HG02943 (cell line): Measurements from ENCODE around the gene MEIS3.
"Not testable (repeated sequence)": the region's sequence is repeated elsewhere in the genome, so short reads cannot be mapped to it uniquely, and the experiment has no call there.

Source experiments
- ATAC-seq: cut with Tn5 transposase; IDR thresholded peaks from one replicate; pipeline ENCODE4 v1.9.1; 2021; ENCODE audit warnings: mild to moderate bottlenecking, low read depth, moderate library complexity; ENCODE audit not compliant: unreplicated experiment

The MEIS3 gene

DNA sequence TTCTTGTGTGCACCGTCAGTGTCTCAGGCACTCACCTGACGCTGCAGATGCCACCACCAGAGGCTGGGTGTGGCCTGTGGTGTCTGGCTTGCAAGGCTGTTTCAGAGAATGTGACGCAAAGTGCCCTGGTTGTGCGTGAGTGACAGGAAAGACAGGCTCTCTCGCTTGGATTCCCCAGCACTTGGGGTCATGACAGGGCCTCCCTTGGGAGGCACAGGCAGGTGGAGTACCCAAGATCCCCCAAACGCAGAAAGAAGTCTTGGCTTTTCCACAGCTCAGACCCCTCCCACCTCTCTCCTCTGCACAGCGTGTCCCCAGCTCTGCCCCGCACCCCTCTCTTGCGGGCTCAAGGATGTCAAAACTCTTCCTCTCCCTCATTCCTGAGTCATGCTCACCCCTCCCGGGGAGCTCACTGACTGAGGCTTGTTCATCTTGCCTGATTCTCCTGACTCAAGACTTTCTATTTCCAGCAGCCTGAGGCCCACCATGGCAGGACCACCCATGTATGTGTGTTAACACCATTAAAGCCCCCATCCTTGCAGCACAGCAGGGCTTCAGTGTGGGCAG is 49.2 kb downstream of the MEIS3 start:
- no peak for ATAC-seq

GRCh38 chr19:47365455-47365854 is 53.9 kb downstream of the MEIS3 start:
- not testable (repeated sequence) for ATAC-seq

GRCh38 chr19:47363758-47364531 is 55.4 kb downstream of the MEIS3 start:
- ATAC-seq = no peak

- ATAC-seq = no peak
Observed at GRCh38 chr19:47362321-47362720, 57.0 kb downstream of the MEIS3 start.

GRCh38 chr19:47358936-47359335 is 60.4 kb downstream of the MEIS3 start:
- no peak for ATAC-seq

DNA sequence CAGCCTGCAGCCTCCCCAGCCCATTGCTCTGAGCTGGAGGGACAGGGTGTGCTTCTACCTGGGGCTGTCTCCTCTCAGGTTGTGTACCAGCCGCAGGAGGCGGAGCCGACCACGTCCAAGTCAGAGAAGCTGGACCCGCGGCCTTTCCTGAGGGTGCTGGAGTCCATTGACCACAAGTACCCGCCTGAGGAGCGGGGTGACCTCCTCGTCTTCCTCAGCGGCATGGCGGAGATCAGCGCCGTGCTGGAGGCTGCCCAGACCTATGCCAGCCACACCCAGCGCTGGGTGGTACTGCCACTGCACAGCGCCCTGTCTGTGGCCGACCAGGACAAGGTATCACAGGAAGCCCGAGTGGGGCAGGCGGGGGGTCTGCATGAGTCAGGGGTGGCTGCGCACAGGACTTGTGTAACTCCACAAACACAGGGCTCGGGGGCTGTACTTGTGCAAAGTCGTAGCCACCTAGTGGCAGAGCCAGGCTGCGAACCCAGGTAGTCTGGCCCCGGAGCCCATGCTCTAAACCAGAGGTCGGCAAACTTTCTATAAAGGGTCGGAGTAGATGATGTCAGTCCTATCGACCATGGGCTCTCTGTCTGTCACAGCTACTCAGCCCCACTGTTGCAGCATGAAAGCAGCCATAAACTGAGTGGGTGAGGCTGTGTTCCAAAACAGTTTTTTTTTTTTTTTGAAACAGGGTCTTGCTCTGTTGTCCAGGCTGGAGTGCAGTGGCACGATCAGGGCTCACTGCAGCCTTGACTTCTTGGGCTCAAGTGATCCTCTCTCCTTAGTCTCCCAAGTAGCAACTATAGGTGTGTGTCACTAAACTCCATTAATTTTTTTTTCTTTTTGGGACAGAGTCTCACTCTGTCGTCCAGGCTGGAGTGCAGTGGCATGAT is 61.3 kb downstream of the MEIS3 start:
- no peak for ATAC-seq

- no peak for ATAC-seq
Observed at GRCh38 chr19:47356900-47357299, 62.4 kb downstream of the MEIS3 start.

- no peak for ATAC-seq
Observed at GRCh38 chr19:47353307-47353712, 66.0 kb downstream of the MEIS3 start.
